ENCODE data around the gene TRIM63.
"Not testable (repeated sequence)": the region's sequence is repeated elsewhere in the genome, so short reads cannot be mapped to it uniquely, and the experiment has no call there.

DNA sequence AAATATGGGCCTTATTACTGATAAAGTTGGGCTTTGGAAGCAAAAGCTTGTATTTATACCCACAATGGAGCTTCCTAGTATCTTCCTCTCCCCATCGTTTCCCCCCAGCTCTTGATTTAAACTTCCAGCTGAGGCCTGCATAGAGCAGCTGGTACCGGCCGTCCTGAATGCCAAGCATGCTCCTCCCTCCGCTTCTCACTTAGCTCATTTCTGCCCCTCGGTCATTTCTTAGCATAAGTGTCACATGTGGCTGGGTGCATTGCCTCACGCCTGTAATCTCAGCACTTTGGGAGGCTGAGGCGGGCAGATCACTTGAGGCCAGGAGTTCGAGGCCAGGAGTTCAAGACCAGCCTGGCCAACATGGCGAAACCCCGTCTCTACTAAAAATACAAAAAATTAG lies 32.8 kb upstream of the TRIM63 start:
- TF ChIP-seq, protein P1, sequence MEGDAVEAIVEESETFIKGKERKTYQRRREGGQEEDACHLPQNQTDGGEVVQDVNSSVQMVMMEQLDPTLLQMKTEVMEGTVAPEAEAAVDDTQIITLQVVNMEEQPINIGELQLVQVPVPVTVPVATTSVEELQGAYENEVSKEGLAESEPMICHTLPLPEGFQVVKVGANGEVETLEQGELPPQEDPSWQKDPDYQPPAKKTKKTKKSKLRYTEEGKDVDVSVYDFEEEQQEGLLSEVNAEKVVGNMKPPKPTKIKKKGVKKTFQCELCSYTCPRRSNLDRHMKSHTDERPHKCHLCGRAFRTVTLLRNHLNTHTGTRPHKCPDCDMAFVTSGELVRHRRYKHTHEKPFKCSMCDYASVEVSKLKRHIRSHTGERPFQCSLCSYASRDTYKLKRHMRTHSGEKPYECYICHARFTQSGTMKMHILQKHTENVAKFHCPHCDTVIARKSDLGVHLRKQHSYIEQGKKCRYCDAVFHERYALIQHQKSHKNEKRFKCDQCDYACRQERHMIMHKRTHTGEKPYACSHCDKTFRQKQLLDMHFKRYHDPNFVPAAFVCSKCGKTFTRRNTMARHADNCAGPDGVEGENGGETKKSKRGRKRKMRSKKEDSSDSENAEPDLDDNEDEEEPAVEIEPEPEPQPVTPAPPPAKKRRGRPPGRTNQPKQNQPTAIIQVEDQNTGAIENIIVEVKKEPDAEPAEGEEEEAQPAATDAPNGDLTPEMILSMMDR (conservative IDR thresholded peaks at IDR 0.05; ENCODE audit: low read depth, low read length): not testable (repeated sequence)
- TF ChIP-seq EZH2 (IDR thresholded peaks at IDR 0.05; ENCODE audit: borderline replicate concordance, low read depth, low read length, poor library complexity, severe bottlenecking): not testable (repeated sequence)

Measured in A673 (cell line).